ENCODE data around the gene ZNG1F.
"Not testable (repeated sequence)": the region's sequence is repeated elsewhere in the genome, so short reads cannot be mapped to it uniquely, and the experiment has no call there.

DNA sequence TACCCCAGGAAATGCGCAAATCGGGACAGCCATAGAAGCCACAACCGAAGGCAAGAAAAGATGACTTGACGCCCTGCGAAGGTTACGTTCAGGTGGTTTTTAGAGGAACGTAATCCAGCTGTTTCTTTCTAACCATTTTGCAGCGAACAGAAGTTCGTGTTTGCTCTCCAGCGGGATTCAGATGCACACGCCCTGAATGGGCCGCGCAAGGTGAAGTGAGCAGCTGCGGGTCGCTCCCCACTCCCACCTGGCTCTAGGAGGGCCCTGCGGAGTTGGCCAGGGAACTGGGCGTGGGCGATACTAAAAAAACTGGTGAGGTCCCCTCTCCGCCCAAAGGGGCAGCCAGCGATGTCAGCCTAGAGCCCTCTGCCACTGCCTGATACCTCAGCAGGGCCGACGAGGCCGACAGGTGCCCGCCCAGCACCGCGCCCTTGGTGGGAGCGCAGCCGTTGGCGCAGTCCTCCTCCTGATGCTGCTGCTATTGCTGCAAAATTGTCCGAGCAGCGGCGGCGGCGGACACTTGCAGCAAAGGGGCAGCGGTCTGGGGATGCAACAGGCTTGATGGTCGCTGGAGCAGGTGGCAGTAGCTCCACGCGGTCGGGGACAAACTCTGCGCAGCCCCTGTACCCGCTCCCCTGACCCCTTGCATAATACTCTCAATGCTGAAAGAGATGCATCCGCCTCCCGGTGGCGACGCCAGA is 62.2 kb downstream of the ZNG1F start:
- not testable (repeated sequence) for TF ChIP-seq YY1 (IDR thresholded peaks at IDR 0.05; ENCODE audit: insufficient read depth, insufficient read length); ZNF274 (IDR thresholded peaks at IDR 0.05; ENCODE audit: low read depth, low read length); SUZ12 (IDR thresholded peaks at IDR 0.05; ENCODE audit: extremely low read depth, insufficient read depth, insufficient read length)
